ENCODE results near the gene MAP1B. TPM values are rescaled to one million over a fixed set of nuclear protein-coding genes. Genes with fewer than 3 reads are reported as not detected.

Gene MAP1B
- total RNA-seq, 1 experiment from 2014 or later = 43.8 TPM

GRCh38 chr5:72163349-72163983 is 56.2 kb downstream of the MAP1B start:
- Mint-ChIP-seq H3K9me3 (ENCODE audit: unreplicated experiment) (no peaks in the 10 kb centered on the region), H3K27me3 (ENCODE audit: insufficient read depth, unreplicated experiment) (no peaks in the 10 kb centered on the region), H3K4me1 (ENCODE audit: insufficient read depth, unreplicated experiment) (peaks cover 17% of the 10 kb centered on the region), H3K36me3 (ENCODE audit: insufficient read depth, unreplicated experiment) (peaks cover 4% of the 10 kb centered on the region), H3K27ac (ENCODE audit: low read depth, unreplicated experiment) (no peak overlapping the region), H3K4me3 (ENCODE audit: unreplicated experiment) (no peak overlapping the region)
- no peak for DNase-seq (ENCODE audit: unreplicated experiment)
- ChIA-PET POLR2A (interaction anchor here (0.9 kb wide), 1 partner anchor 23 kb away, joined by 4 read pairs; no protein-coding TSS in a partner anchor), CTCF (no interaction called here)
- TF ChIP-seq CTCF (IDR thresholded peaks at IDR 0.05; ENCODE audit: unreplicated experiment) = no peak
- intact Hi-C loops (cut with micrococcal nuclease) = no loop called here
- no TSS peak for BruUV-seq (replicated peaks)

- Mint-ChIP-seq H3K27me3 (ENCODE audit: insufficient read depth, unreplicated experiment) (no peaks in the 10 kb centered on the region), H3K4me3 (ENCODE audit: unreplicated experiment) (peak overlapping the region; percentile 18), H3K9me3 (ENCODE audit: unreplicated experiment) (no peaks in the 10 kb centered on the region), H3K4me1 (ENCODE audit: insufficient read depth, unreplicated experiment) (peaks cover 12% of the 10 kb centered on the region), H3K27ac (ENCODE audit: low read depth, unreplicated experiment) (no peak overlapping the region), H3K36me3 (ENCODE audit: insufficient read depth, unreplicated experiment) (no peaks in the 10 kb centered on the region)
- no peak for TF ChIP-seq CTCF (IDR thresholded peaks at IDR 0.05; ENCODE audit: unreplicated experiment)
- intact Hi-C loops (cut with micrococcal nuclease) = no loop called here
- no TSS peak for BruUV-seq (replicated peaks)
- ChIA-PET POLR2A (interaction anchor here (0.6 to 1.4 kb wide), 3 partner anchors 13 to 119 kb away, joined by 3 to 5 read pairs (median 4); no protein-coding TSS in a partner anchor), CTCF (interaction anchor here (0.8 to 1.3 kb wide), 4 partner anchors 10 to 382 kb away, joined by 3 to 4 read pairs (median 4); no protein-coding TSS in a partner anchor)
- DNase-seq (ENCODE audit: unreplicated experiment) = peak; percentile 64
Measured at GRCh38 chr5:72166070-72166979, 59.0 kb downstream of the MAP1B start.

GRCh38 chr5:72167257-72167656 is 60.0 kb downstream of the MAP1B start:
- ChIA-PET POLR2A (interaction anchor here (0.6 to 1.4 kb wide), 3 partner anchors 10 to 138 kb away, joined by 3 to 5 read pairs (median 3); no protein-coding TSS in a partner anchor), CTCF (interaction anchor here (1.2 kb wide), 1 partner anchor 383 kb away, joined by 4 read pairs; no protein-coding TSS in a partner anchor)
- no peaks in the 10 kb centered on the region for H3K36me3 Mint-ChIP-seq (ENCODE audit: insufficient read depth, unreplicated experiment)
- no peak overlapping the region for H3K27ac Mint-ChIP-seq (ENCODE audit: low read depth, unreplicated experiment)
- no peak for TF ChIP-seq CTCF (IDR thresholded peaks at IDR 0.05; ENCODE audit: unreplicated experiment)
- no peak overlapping the region for H3K4me3 Mint-ChIP-seq (ENCODE audit: unreplicated experiment)
- intact Hi-C loops (cut with micrococcal nuclease) = no loop called here
- H3K4me1 Mint-ChIP-seq (ENCODE audit: insufficient read depth, unreplicated experiment) = peaks cover 12% of the 10 kb centered on the region
- no TSS peak for BruUV-seq (replicated peaks)
- no peaks in the 10 kb centered on the region for H3K9me3 Mint-ChIP-seq (ENCODE audit: unreplicated experiment)
- DNase-seq (ENCODE audit: unreplicated experiment) = no peak
- H3K27me3 Mint-ChIP-seq (ENCODE audit: insufficient read depth, unreplicated experiment) = no peaks in the 10 kb centered on the region

GRCh38 chr5:72167804-72168203 is 60.5 kb downstream of the MAP1B start:
- ChIA-PET POLR2A (interaction anchor here (0.6 to 1.4 kb wide), 3 partner anchors 10 to 139 kb away, joined by 3 to 5 read pairs (median 3); no protein-coding TSS in a partner anchor), CTCF (no interaction called here)
- H3K27ac Mint-ChIP-seq (ENCODE audit: low read depth, unreplicated experiment) = no peak overlapping the region
- H3K4me1 Mint-ChIP-seq (ENCODE audit: insufficient read depth, unreplicated experiment) = peaks cover 12% of the 10 kb centered on the region
- H3K4me3 Mint-ChIP-seq (ENCODE audit: unreplicated experiment) = no peak overlapping the region
- H3K27me3 Mint-ChIP-seq (ENCODE audit: insufficient read depth, unreplicated experiment) = no peaks in the 10 kb centered on the region
- TF ChIP-seq CTCF (IDR thresholded peaks at IDR 0.05; ENCODE audit: unreplicated experiment) = no peak
- no peak for DNase-seq (ENCODE audit: unreplicated experiment)
- no peaks in the 10 kb centered on the region for H3K9me3 Mint-ChIP-seq (ENCODE audit: unreplicated experiment)
- intact Hi-C loops (cut with micrococcal nuclease) = no loop called here
- no peaks in the 10 kb centered on the region for H3K36me3 Mint-ChIP-seq (ENCODE audit: insufficient read depth, unreplicated experiment)
- no TSS peak for BruUV-seq (replicated peaks)

Measured in MCF 10A (cell line).